ENCODE measurements around the gene PPP3R1. TPM values are rescaled to one million over a fixed set of nuclear protein-coding genes. Genes with fewer than 3 reads are reported as not detected.

PPP3R1 gene
- polyA plus RNA-seq, 4 donors, result 47.0 to 64.9 (median 58.2) TPM

DNA sequence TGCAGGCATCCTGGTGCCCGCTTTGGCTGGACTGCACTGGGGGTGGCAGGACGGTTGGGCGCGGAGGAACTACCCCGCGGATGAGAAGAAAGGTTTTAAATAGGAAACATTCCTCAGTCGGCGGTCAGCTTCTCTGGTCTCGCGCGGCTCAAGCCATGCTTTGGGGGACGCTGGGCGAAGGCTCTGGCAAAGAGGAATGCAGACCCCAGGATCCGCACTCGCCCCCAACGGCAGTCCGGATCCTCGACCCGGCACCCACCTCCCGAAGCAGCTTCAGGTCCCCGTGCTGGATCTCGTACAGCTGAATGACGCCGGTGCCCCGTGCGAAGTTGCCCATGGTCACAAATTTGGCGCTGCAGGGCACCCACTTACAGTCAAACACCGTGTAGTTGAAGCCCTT lies 95.3 kb downstream of the PPP3R1 start:
- no peak for DNase-seq (ENCODE audit: low read depth in 4 of 4, low spot score in 2 of 4)

DNA sequence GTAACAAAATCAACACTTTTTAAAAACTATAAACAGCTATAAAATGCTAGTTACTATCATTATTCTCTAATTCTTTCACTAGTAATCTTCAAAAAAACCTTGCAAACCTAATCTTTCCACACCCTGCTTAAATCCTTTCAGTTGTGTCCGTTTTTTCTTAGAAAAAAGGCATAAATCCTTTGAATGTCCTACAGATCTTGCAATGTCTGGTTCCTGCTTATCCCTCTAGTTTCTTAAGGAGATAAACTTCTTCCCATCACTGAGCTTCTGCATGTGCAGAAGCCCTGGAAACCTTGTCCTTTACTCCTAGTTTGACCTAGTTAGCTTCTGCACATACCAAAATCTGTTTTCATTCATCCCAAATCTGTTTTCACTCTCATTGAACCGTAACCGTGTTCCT lies 95.9 kb downstream of the PPP3R1 start:
- no peak for DNase-seq (ENCODE audit: low read depth in 4 of 4, low spot score in 2 of 4)

DNA sequence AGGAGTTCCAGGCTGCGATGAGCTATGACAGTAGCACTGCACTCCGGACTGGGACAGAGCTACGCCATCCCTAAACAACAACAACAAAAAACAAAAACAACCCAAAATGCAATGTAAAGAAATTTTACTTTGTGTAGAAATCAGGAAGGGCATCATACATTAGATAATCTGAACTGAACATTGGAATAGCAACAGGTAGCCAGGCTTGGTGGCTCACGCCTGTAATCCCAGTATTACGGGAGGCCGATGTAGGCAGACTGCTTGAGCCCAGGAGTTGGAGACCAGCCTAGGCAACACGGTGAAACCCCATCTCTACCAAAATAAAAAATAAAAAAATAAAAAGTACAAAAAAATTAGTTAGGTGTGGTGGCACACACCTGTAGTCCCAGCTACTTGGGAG lies 96.7 kb downstream of the PPP3R1 start:
- DNase-seq (ENCODE audit: low read depth in 4 of 4, low spot score in 2 of 4), result no peak

DNA sequence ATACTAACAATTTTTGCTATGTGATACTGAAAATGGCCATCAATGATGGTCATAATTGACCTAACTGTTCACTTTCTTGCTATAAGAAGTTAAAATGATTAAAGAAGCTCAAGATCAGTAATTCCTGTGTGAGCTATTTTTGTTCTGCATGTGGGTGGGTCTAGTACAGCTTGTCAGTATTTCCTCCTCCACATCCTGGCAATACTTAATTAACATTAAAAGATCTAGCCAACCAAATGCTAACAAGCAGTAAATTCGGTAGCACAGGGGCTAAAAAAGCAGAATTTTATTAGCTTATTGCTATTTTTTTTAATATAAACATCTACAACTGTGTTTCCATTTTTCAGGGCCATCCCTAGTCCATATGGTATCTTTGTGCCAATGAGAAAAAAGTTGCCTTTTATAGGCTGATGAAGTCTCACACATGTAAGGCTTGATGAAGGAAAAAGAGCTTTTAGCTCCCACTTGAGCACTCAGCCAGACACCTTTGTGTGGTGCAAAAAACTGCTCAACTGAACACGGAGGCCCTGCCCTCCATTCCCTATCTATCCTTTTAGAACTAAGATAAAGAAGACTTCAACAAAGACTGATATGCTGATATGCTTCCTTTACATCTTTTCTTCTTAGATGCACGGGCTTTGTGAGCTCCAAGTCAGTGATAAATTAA lies 99.5 kb downstream of the PPP3R1 start:
- no peak for DNase-seq (ENCODE audit: low read depth in 4 of 4, low spot score in 2 of 4)

DNA sequence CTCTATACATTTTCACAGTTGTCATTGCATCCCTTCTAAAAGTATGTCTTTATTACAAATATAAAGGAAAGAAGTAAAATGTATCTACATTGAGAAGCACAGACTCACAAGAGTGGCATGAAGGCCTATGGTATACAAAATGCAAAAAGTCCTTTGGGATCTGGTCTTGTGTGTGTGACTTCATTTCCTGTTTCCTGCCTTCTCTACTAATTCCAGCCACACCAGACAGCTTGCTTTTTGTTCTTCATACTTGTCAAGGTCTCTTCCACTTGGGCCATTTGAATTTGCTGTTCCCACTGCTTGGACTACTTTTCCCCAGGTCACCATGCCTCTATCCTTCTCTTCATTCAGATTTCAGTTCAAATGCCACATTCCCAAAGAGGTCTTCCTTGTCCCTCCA lies 101.3 kb downstream of the PPP3R1 start:
- no peak for DNase-seq (ENCODE audit: low read depth in 4 of 4, low spot score in 2 of 4)

DNA sequence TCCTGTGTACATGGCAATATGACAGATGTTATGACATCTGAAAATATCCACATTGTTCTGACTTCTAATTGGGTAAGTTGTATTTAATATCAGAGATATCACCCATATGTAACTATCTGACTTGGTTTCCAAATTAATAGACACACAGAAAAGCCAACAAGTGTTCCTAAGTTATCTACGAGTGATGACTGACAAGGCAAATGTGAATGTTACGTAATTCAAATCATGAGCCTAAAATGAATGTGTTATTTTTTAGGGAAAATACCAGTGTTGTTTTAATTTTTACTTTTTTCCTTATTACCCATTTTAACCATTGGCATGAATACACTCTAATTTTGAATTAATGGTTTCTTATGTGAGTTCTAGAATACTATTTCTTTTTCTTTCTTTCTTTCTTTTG lies 110.5 kb downstream of the PPP3R1 start:
- no peak for DNase-seq (ENCODE audit: low read depth in 4 of 4, low spot score in 2 of 4)

DNA sequence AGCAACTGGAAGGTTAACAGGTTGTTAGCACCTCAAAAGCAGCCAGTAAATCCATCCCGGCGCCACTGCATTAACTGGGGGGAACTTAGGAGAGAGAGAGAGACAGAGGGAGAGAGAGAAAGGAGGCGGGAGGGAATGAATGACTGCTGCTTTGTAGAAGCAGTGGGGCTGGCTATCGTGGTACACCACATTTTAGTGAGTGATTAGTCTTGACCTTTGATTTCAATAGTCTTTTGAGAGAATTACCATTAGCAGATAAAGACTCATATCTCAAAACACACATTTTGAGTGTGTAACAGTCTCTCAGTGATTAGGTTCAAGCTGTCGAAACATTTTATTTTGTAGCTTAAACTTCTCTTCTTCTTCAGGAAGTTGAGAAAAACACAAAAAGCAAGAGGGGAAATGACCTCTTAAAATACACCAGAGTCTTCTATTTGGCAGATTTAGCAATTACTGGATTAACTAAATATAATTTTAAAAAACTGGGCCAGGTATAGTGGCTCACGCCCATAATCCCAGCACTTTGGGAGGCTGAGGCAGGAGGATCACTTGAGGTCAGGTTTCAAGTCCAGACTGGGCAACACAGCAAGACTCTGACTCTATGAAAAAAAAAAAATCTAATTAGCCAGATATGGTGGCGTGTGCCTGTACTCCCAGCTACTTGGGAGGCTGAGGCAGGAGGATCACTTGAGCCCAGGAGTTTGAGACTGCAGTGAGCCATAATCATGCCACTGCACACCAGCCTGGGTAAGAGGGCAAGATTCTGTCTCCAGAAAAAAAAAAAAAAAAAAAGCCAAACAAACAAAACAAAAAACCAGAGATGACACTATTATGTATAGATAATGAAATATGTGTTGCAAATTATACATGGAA lies 116.6 kb downstream of the PPP3R1 start:
- no peak for DNase-seq (ENCODE audit: low read depth in 4 of 4, low spot score in 2 of 4)

DNA sequence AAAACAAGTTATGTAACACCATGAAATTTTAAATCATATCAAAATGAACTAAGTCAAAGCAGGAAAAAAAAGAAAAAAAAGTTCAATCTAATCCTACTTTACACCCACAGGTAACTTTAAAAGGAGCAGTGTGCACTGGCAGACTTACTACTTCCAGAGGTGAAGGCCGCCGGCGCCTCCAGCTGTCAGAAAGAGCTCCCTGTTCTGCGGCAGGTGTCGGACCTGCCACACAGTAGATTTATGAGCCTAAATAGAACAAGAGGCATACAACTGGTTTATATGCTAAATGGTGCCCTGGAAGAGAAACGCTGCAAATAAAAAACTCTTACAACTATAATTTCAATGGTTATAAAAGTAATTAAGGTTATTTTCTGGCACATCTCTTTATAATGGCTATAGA lies 117.8 kb downstream of the PPP3R1 start:
- DNase-seq (ENCODE audit: low read depth in 4 of 4, low spot score in 2 of 4), result no peak

DNA sequence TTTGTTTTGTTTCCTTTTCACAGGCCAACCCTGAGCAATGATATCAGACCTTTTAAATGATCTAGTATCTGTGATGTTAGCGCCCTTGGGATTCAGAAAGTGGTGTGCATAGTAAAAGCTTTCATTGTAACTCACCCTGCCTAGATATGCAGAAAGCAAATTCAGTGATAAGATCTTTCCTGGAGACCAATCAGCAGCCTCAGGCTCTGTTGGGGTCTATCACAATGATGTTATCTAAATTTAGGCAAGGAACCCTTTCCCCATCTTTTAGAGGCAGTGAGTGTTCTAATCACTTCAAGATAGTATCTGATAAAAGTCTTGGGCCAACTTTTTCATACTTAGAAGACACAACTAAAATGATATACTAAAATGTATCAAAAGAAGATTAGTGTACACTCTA lies 118.2 kb downstream of the PPP3R1 start:
- no peak for DNase-seq (ENCODE audit: low read depth in 4 of 4, low spot score in 2 of 4)

Other genes with a start within 250 kb of the PPP3R1 start
- gene C1D, start 189.5 kb downstream of the PPP3R1 start, polyA plus RNA-seq (ENCODE audit: insufficient read length in 4 of 4), result 10 to 100 TPM; 40.8 to 61.9 (median 52.7) TPM
- 10 to 100 TPM; 16.1 to 20.2 (median 16.9) TPM for gene PNO1, start 94.6 kb downstream of the PPP3R1 start, polyA plus RNA-seq (ENCODE audit: insufficient read length in 4 of 4)
- gene CNRIP1, start 67.4 kb upstream of the PPP3R1 start, polyA plus RNA-seq (ENCODE audit: insufficient read length in 4 of 4), result 10 to 100 TPM; 19.8 to 27.5 (median 21.8) TPM
- gene PLEK, start 112.8 kb upstream of the PPP3R1 start, polyA plus RNA-seq (ENCODE audit: insufficient read length in 4 of 4), result 1 to 10 TPM; 3.5 to 7.2 (median 5.9) TPM
- gene FBXO48, start 214.8 kb upstream of the PPP3R1 start, polyA plus RNA-seq (ENCODE audit: insufficient read length in 4 of 4), result 1 to 10 TPM; 1.5 to 2.5 (median 1.9) TPM
- 1 to 10 TPM; 3.3 to 4.1 (median 3.7) TPM for gene APLF, start 215.1 kb upstream of the PPP3R1 start, polyA plus RNA-seq (ENCODE audit: insufficient read length in 4 of 4)

Measured in left renal cortex interstitium (tissue), 4 donors.